ENCODE measurements around the gene RNASEH1. TPM values are rescaled to one million over a fixed set of nuclear protein-coding genes. Genes with fewer than 3 reads are reported as not detected.
"Not testable (repeated sequence)": the region's sequence is repeated elsewhere in the genome, so short reads cannot be mapped to it uniquely, and the experiment has no call there.

Gene RNASEH1
- total and polyA plus RNA-seq, 8 donors = 5.5 to 10.6 (median 8.0) TPM

DNA sequence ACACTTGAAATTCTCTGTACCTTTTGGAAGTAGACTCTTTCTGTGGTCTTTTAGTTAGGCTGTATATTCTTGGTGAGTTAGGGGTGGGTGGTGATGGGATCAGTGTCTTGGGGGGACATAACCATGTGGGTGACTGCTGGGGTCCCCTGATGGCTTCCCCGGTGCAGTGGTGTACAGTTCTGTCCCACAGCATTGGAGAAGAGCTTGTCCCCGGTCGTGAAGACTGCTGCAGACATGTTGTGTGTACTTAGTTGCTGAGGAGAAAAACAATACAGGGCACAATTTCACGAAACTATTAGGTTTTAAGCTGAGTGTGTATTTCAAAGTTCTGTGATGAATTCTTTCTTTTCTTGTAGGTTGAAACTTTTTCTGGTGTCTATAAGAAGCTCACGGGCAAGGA lies 22.3 kb upstream of the RNASEH1 start:
- peaks cover 6 to 61% (median 43%) of the 10 kb centered on the region in 3 donors for H3K36me3 ChIP-seq
- TF ChIP-seq, protein P1, sequence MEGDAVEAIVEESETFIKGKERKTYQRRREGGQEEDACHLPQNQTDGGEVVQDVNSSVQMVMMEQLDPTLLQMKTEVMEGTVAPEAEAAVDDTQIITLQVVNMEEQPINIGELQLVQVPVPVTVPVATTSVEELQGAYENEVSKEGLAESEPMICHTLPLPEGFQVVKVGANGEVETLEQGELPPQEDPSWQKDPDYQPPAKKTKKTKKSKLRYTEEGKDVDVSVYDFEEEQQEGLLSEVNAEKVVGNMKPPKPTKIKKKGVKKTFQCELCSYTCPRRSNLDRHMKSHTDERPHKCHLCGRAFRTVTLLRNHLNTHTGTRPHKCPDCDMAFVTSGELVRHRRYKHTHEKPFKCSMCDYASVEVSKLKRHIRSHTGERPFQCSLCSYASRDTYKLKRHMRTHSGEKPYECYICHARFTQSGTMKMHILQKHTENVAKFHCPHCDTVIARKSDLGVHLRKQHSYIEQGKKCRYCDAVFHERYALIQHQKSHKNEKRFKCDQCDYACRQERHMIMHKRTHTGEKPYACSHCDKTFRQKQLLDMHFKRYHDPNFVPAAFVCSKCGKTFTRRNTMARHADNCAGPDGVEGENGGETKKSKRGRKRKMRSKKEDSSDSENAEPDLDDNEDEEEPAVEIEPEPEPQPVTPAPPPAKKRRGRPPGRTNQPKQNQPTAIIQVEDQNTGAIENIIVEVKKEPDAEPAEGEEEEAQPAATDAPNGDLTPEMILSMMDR (IDR thresholded peaks at IDR 0.05) = no peak
- no peaks in the 10 kb centered on the region for H3K9me3 ChIP-seq
- 78 to 85% methylated on average over 5 of the region's 5 CpGs for WGBS, 2 donors
- H3K27me3 ChIP-seq = no peaks in the 10 kb centered on the region
- DNase-seq = no peak
- intact Hi-C loops (cut with DNase I) = no loop called here
- ATAC-seq = no peak
- FAIRE-seq = no peak
- H3K4me1 ChIP-seq = peaks cover 21 to 33% (median 22%) of the 10 kb centered on the region in 3 donors
- no peak overlapping the region for H3K27ac ChIP-seq
- H3K4me3 ChIP-seq = no peak overlapping the region

DNA sequence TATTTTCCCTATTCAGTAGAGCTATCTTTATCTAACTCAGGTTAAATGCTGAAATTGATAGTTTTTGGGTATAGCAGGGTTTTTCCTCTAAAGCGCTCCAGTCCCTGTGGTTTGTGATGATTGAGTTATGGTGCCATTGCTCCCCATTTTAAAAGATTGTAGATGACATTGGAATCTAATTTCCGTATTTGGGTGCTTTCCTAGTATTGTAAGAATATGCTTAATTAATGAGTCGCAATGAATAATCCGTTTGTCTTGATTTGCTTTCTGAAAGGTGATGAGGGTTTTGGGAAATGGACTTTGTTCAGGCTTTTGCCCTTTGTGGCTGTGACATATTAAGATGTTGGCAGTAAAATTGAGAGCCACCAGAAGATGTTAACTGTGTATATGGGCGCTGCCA lies 20.9 kb upstream of the RNASEH1 start:
- Histone ChIP-seq H3K9me3 (no peaks in the 10 kb centered on the region), H3K4me3 (no peak overlapping the region), H3K27ac (no peak overlapping the region), H3K4me1 (peaks cover 21 to 34% (median 22%) of the 10 kb centered on the region in 3 donors), H3K36me3 (peaks cover 6 to 61% (median 43%) of the 10 kb centered on the region in 3 donors), H3K27me3 (no peaks in the 10 kb centered on the region)
- TF ChIP-seq, protein P1 (IDR thresholded peaks at IDR 0.05) = no peak
- ATAC-seq (no peak), DNase-seq (no peak), FAIRE-seq (no peak)
- 66 to 72% methylated on average over 5 of the region's 5 CpGs for WGBS, 2 donors
- intact Hi-C loops (cut with DNase I) = no loop called here

DNA sequence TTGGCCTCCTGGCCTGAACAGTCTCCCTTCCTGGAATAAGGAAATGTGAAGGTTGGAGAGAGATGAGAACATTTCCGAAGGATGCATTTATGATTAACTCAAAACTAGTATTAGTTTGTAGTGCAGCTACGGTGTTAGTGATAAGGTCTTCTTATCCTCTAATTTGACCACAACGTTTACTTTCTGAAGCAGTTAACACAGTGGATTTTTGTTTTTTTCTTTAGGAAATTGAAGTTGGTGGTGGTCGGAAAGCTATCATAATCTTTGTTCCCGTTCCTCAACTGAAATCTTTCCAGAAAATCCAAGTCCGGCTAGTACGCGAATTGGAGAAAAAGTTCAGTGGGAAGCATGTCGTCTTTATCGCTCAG lies 18.1 kb upstream of the RNASEH1 start:
- WGBS, 2 donors = 40 to 44% methylated on average over 10 of the region's 10 CpGs
- ATAC-seq; H3K27me3 ChIP-seq; FAIRE-seq; DNase-seq; intact Hi-C loops (cut with DNase I); H3K9me3 ChIP-seq: not testable (repeated sequence)
- Histone ChIP-seq H3K27ac (peak overlapping the region in 2 of 4 donors; percentile 66 to 82), H3K4me1 (peaks cover 21 to 34% (median 22%) of the 10 kb centered on the region in 3 donors), H3K4me3 (peak overlapping the region; percentile 69 to 96 (median 73)), H3K36me3 (peaks cover 6 to 48% (median 36%) of the 10 kb centered on the region in 3 donors)

DNA sequence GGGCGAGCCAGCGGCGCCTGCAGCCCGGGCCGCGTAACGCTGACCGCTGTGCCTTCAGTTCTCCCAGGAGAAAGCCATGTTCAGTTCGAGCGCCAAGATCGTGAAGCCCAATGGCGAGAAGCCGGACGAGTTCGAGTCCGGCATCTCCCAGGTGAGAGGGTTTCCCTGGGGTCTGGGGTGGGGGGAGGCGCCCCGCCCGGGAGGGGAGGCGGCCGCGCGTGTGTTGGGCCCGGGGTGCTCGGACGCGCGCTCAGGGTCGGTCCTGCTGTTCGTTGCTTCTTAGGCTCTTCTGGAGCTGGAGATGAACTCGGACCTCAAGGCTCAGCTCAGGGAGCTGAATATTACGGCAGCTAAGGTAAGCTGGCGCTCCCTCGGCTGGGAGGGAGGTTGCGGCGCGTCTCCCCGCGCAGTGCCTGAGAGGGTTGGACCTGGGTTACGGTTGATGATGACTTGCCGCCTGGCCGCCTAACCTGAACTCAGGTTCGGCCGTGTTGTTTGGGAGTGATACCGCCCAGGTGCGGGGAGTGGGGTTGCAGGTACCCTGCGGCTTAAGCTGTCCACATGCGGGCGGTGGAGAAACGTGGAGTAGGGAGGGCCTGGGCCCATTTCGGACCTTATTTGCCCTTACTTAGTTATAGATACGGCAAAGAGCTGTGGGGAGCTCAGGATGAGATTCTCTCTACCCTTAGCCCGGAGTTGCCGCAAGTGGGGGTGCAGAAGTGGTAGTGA lies 17.6 kb upstream of the RNASEH1 start:
- TF ChIP-seq, protein P1 (IDR thresholded peaks at IDR 0.05) = no peak
- intact Hi-C loops (cut with DNase I) = no loop called here
- peak overlapping the region; percentile 57 to 82 (median 72) for H3K27ac ChIP-seq
- WGBS, 2 donors = 1% methylated on average over 50 to 54 of the region's 54 CpGs
- peak in 3 of 6 donors; percentile 28 to 73 (median 48) for DNase-seq
- H3K27me3 ChIP-seq = no peaks in the 10 kb centered on the region
- ATAC-seq = peak; percentile 11 to 75 (median 57)
- no peaks in the 10 kb centered on the region for H3K9me3 ChIP-seq
- no peak for FAIRE-seq
- H3K4me3 ChIP-seq = peak overlapping the region; percentile 69 to 96 (median 73)
- H3K4me1 ChIP-seq = peaks cover 21 to 34% (median 22%) of the 10 kb centered on the region in 3 donors
- peaks cover 6 to 44% (median 31%) of the 10 kb centered on the region in 3 donors for H3K36me3 ChIP-seq

DNA sequence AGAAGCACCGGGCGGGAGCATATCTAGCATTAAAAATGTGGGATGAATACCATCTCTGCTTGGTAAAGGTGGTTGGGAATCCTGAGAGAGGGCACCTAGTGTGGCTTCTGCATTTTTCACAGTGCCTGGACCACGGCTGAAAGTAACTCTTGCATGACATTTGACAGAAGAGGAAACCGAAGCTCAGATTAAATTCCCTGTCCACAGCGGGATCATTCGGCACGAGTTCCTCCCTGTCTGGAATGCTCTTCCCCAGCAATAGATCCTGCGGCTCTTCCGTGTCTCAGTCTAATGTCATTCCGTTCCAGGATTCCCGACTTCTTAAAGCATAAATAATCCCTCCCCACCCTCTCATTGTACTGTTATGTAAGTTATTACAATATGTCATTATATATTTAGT lies 16.0 kb upstream of the RNASEH1 start:
- Histone ChIP-seq H3K4me1 (peaks cover 21 to 34% (median 22%) of the 10 kb centered on the region in 3 donors), H3K27ac (no peak overlapping the region), H3K9me3 (no peaks in the 10 kb centered on the region), H3K27me3 (no peaks in the 10 kb centered on the region), H3K36me3 (peaks cover 3 to 28% (median 20%) of the 10 kb centered on the region in 3 donors), H3K4me3 (peak overlapping the region in 1 of 4 donors; percentile 96)
- TF ChIP-seq, protein P1 (IDR thresholded peaks at IDR 0.05) = no peak
- DNase-seq = no peak
- no peak for FAIRE-seq
- ATAC-seq = no peak
- 93 to 98% methylated on average over 11 of the region's 11 CpGs for WGBS, 2 donors
- intact Hi-C loops (cut with DNase I) = no loop called here
